RWPE2 (cell line): Measurements from ENCODE around the gene RAB15.

ENCODE experiments used
- ATAC-seq: fragments of 200-7000 bp; cut with Tn5 transposase; 3 replicates; pipeline ENCODE4 v1.9.1; 2021; ENCODE audit warnings: low read depth
- DNase-seq: peaks from one replicate; pipeline ENCODE4 v3.0.0-alpha.2; 2020; ENCODE audit warnings: low spot score
- H3K27ac ChIP-seq: fragments of 450-650 bp; 2 replicates; pipeline ENCODE4 v1.5.1; 2017; ENCODE audit warnings: mild to moderate bottlenecking; ENCODE audit not compliant: poor library complexity, severe bottlenecking
- H3K27me3 ChIP-seq: fragments of 250-450 bp; sonication (Bioruptor Pico); 2 replicates; pipeline ENCODE4 v1.5.1; 2021; ENCODE audit warnings: mild to moderate bottlenecking, moderate library complexity; ENCODE audit not compliant: insufficient read depth, poor library complexity, severe bottlenecking
- H3K36me3 ChIP-seq: fragments of 250-450 bp; sonication (Bioruptor Pico); 2 replicates; pipeline ENCODE4 v1.5.1; 2020; ENCODE audit warnings: low read depth, mild to moderate bottlenecking, moderate library complexity
- H3K4me1 ChIP-seq: fragments of 250-450 bp; sonication (Bioruptor Pico); 2 replicates; pipeline ENCODE4 v1.5.1; 2021; ENCODE audit warnings: mild to moderate bottlenecking, moderate library complexity; ENCODE audit not compliant: insufficient read depth, poor library complexity, severe bottlenecking
- H3K4me3 ChIP-seq: fragments of 250-450 bp; sonication (Bioruptor Pico); 2 replicates; pipeline ENCODE4 v1.5.1; 2021; ENCODE audit warnings: mild to moderate bottlenecking, moderate library complexity; ENCODE audit not compliant: severe bottlenecking
- H3K9me3 ChIP-seq: fragments of 250-450 bp; sonication (Bioruptor Pico); 2 replicates; pipeline ENCODE4 v1.5.1; 2021; ENCODE audit warnings: mild to moderate bottlenecking, moderate library complexity; ENCODE audit not compliant: severe bottlenecking
- TF ChIP-seq, protein P1 (sequence below): fragments of 450-650 bp; IDR thresholded peaks from one replicate; pipeline ENCODE4 v1.5.1; 2017; ENCODE audit warnings: mild to moderate bottlenecking, moderate library complexity; ENCODE audit not compliant: poor library complexity, severe bottlenecking

RAB15 gene

DNA sequence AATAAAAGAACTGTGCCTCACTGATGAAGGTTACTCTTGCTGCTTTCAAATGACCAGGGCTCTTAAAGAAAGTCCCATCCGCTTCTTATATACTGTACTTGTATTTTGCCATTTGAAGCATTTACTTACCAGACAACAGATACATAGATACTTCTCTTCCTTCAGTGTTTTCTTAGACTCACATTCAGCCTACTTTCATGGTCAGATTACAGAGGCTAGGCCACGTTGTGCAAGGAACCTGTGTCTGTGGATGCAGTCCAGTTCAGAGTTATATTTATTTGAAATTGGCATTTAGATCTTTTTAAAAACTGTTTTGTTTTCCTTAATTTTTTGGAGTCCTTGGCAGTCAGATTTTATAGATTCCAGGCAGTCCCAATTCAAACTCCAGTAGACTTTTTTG, 51.7 kb downstream of the RAB15 start:
- H3K4me1 ChIP-seq: no peaks in the 10 kb centered on the region
- no peak for DNase-seq
- no peak overlapping the region for H3K27ac ChIP-seq
- H3K9me3 ChIP-seq: no peaks in the 10 kb centered on the region
- TF ChIP-seq, protein P1, sequence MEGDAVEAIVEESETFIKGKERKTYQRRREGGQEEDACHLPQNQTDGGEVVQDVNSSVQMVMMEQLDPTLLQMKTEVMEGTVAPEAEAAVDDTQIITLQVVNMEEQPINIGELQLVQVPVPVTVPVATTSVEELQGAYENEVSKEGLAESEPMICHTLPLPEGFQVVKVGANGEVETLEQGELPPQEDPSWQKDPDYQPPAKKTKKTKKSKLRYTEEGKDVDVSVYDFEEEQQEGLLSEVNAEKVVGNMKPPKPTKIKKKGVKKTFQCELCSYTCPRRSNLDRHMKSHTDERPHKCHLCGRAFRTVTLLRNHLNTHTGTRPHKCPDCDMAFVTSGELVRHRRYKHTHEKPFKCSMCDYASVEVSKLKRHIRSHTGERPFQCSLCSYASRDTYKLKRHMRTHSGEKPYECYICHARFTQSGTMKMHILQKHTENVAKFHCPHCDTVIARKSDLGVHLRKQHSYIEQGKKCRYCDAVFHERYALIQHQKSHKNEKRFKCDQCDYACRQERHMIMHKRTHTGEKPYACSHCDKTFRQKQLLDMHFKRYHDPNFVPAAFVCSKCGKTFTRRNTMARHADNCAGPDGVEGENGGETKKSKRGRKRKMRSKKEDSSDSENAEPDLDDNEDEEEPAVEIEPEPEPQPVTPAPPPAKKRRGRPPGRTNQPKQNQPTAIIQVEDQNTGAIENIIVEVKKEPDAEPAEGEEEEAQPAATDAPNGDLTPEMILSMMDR: no peak
- H3K36me3 ChIP-seq: peaks cover 52% of the 10 kb centered on the region
- no peak for ATAC-seq
- H3K27me3 ChIP-seq: no peaks in the 10 kb centered on the region
- no peak overlapping the region for H3K4me3 ChIP-seq

DNA sequence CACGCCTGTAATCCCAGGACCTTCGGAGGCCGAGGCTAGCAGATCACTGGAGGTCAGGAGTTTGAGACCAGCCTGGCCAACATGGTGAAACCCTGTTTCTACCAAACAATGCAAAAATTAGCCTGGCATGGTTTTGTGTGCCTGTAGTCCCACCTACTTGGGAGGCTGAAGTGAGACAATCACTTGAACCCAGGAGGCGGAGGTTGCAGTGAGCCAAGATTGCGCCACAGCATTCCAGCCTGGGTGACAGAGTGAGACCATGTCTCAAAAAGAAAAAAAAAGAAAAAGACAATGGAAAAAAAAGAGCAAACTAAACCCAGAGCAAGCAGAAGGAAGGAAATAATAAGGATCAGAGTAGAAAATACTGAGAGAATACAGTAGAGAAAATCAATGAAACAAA, 52.5 kb downstream of the RAB15 start:
- no peak for DNase-seq
- no peaks in the 10 kb centered on the region for H3K27me3 ChIP-seq
- H3K4me1 ChIP-seq: peaks cover 5% of the 10 kb centered on the region
- no peak overlapping the region for H3K27ac ChIP-seq
- no peak overlapping the region for H3K4me3 ChIP-seq
- H3K9me3 ChIP-seq: no peaks in the 10 kb centered on the region
- peaks cover 44% of the 10 kb centered on the region for H3K36me3 ChIP-seq
- no peak for ATAC-seq
- TF ChIP-seq, protein P1: no peak

DNA sequence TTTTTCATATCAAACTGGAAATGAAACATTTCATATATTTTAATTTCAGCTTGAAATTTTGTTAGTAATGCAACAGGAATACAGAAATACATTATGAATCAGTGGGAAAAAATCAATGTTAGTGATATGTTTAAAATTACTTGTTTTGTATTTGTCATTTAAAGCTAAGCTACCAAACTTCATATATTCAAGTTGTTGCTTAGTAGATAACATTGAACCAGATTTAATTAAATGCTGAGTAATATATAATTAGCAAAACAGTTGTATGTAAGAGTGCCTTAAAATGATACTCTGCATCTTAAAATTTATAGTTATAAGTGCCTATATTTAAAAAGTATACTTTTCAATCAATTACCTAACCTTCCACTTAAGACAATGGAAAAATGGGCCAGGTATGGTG, 52.9 kb downstream of the RAB15 start:
- Histone ChIP-seq H3K36me3 (peaks cover 40% of the 10 kb centered on the region), H3K4me1 (peaks cover 5% of the 10 kb centered on the region), H3K4me3 (no peak overlapping the region), H3K27ac (no peak overlapping the region), H3K27me3 (no peaks in the 10 kb centered on the region), H3K9me3 (no peaks in the 10 kb centered on the region)
- ATAC-seq: no peak
- no peak for DNase-seq
- TF ChIP-seq, protein P1: no peak

DNA sequence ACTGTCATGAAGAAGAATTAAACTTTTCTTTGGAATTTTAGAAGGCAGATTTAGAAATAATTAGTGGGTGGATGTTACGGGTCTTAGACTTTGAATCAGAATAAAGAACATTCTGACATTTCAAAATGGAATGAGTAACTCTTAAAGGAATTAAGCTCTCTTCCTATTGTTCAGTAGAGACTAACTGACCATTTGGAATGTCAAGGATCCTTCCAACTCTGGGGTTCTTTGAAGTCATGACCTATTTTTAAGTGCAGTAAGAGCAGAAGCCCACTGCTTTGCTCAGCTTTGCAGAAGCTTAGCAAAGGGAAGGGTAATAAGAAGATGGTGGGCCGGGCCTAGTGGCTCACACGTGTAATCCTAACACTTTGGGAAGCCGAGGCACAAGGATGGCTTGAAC, 53.9 kb downstream of the RAB15 start:
- H3K4me3 ChIP-seq: no peak overlapping the region
- TF ChIP-seq, protein P1: no peak
- H3K9me3 ChIP-seq: no peaks in the 10 kb centered on the region
- DNase-seq (no peak), ATAC-seq (no peak)
- no peaks in the 10 kb centered on the region for H3K27me3 ChIP-seq
- peaks cover 8% of the 10 kb centered on the region for H3K4me1 ChIP-seq
- H3K27ac ChIP-seq: no peak overlapping the region
- peaks cover 30% of the 10 kb centered on the region for H3K36me3 ChIP-seq

DNA sequence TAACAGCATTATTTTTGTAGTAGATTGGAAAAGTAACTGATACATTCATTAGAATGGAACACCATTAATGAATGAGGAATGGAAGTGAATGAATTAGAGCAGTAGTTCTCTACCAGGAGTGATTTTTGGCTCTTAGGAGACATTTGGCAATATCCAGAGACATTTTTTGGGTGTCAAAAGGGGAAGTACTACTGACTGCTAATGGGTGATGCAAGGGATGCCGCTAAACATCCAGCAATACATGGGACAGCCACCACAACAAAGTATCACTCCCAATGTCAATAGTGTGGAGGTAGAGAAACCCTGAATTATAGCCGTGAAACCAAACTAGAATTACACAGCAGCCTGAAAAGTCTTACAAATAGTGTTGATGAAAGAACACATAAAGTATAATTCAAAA, 56.3 kb downstream of the RAB15 start:
- ATAC-seq (no peak), DNase-seq (no peak)
- no peak overlapping the region for H3K4me3 ChIP-seq
- H3K36me3 ChIP-seq: peaks cover 16% of the 10 kb centered on the region
- H3K4me1 ChIP-seq: peaks cover 8% of the 10 kb centered on the region
- no peak overlapping the region for H3K27ac ChIP-seq
- TF ChIP-seq, protein P1: no peak
- H3K9me3 ChIP-seq: no peaks in the 10 kb centered on the region
- H3K27me3 ChIP-seq: no peaks in the 10 kb centered on the region
